Mucosa of descending colon (tissue), 3 donors: Measurements from ENCODE around the gene DICER1. TPM values are rescaled to one million over a fixed set of nuclear protein-coding genes. Genes with fewer than 3 reads are reported as not detected.
"Not testable (repeated sequence)": the region's sequence is repeated elsewhere in the genome, so short reads cannot be mapped to it uniquely, and the experiment has no call there.

Experiments used
- ATAC-seq: fragments of 200-7000 bp; cut with Tn5 transposase; one replicate; pipeline ENCODE4 v1.9.1; 2020; ENCODE audit warnings: mild to moderate bottlenecking, moderate library complexity
- DNase-seq, 3 donors: peaks; one replicate each; pipeline ENCODE4 v3.0.0-alpha.2; 2020
- H3K36me3 ChIP-seq: fragments of 200-600 bp; one replicate; pipeline ENCODE4 v1.8.0; 2021; ENCODE audit warnings: low read depth, mild to moderate bottlenecking
- H3K4me1 ChIP-seq: fragments of 200-600 bp; one replicate; pipeline ENCODE4 v1.8.0; 2021; ENCODE audit warnings: low read depth, mild to moderate bottlenecking
- H3K4me3 ChIP-seq: fragments of 200-600 bp; one replicate; pipeline ENCODE4 v1.8.0; 2021; ENCODE audit warnings: mild to moderate bottlenecking
- H3K9me3 ChIP-seq: fragments of 200-600 bp; one replicate; pipeline ENCODE4 v1.8.0; 2021; ENCODE audit warnings: mild to moderate bottlenecking
- intact Hi-C, 2 donors: fragments of 100-400 bp; cut with DNase I in 1 of 2; cut with micrococcal nuclease in 1 of 2; formaldehyde crosslinking; loops; one replicate each; pipeline versions ENCODE4 v1.11.0 to v1.11.1; 2022; cut with DNase I, micrococcal nuclease
- total RNA-seq, 3 donors: library from RNA; stranded (reverse); fragmentation: NEBNext Ultra II Directional in 2 of 3; extraction: Animal tissue kit (Norgen Biotek cat#: 25700) in 2 of 3; gene quantifications; one replicate each; pipeline versions ENCODE4 v1.2.1 to v1.2.4, GENCODE V29; 2021 to 2023
- TF ChIP-seq, protein P1 (sequence below): fragments of 200-600 bp; IDR thresholded peaks from one replicate; pipeline ENCODE4 v1.8.0; 2022; ENCODE audit warnings: antibody characterized with exemption, mild to moderate bottlenecking
- donor health status: DM: no; HTN: no; CAD: no; lungs with moderate emphysema.
- donor health status: DM: no; HTN: no; CAD: no.
- donor health status: DM: no; HTN: yes; CAD: no.

The DICER1 gene
- total RNA-seq, 3 donors from 2014 or later: 61.6 to 72.1 (median 65.9) TPM

DNA sequence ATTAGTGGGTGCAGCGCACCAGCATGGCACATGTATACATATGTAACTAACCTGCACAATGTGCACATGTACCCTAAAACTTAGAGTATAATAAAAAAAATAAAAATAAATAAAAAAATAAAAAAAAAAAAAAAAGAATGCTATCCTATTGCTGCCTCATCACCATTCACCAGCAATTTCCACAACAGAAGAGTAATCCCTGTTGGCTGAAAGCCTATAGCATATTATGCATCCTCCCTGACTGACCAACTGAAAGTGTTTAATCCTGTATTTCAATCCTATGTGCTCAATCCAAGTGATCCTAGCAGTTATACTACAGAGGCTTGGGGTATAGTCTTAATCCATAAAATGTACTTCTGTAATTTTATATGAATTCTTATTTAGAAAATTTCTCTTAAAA lies 18.5 kb downstream of the DICER1 start:
- no peak for ATAC-seq
- Histone ChIP-seq H3K9me3 (no peaks in the 10 kb centered on the region), H3K36me3 (no peaks in the 10 kb centered on the region), H3K4me3 (no peak overlapping the region), H3K4me1 (peaks cover 31% of the 10 kb centered on the region)
- intact Hi-C loops: no loop called here
- TF ChIP-seq, protein P1, sequence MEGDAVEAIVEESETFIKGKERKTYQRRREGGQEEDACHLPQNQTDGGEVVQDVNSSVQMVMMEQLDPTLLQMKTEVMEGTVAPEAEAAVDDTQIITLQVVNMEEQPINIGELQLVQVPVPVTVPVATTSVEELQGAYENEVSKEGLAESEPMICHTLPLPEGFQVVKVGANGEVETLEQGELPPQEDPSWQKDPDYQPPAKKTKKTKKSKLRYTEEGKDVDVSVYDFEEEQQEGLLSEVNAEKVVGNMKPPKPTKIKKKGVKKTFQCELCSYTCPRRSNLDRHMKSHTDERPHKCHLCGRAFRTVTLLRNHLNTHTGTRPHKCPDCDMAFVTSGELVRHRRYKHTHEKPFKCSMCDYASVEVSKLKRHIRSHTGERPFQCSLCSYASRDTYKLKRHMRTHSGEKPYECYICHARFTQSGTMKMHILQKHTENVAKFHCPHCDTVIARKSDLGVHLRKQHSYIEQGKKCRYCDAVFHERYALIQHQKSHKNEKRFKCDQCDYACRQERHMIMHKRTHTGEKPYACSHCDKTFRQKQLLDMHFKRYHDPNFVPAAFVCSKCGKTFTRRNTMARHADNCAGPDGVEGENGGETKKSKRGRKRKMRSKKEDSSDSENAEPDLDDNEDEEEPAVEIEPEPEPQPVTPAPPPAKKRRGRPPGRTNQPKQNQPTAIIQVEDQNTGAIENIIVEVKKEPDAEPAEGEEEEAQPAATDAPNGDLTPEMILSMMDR: no peak
- DNase-seq: no peak

DNA sequence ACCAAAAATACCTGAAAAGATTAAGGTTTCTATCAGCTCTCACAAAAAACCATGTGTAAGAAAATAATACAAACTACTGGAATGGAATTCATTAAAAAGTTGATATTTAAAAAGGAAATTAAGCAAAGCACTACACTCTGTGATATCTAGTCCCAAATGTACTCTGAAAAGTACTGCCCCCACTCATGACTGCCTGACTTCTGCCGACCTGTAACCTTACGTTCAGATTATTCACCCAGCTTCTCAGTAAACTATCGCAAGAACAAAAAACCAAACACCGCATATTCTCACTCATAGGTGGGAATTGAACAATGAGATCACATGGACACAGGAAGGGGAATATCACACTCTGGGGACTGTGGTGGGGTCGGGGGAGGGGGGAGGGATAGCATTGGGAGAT lies 18.9 kb downstream of the DICER1 start:
- H3K4me1 ChIP-seq: peaks cover 28% of the 10 kb centered on the region
- intact Hi-C loops: not testable (repeated sequence)

DNA sequence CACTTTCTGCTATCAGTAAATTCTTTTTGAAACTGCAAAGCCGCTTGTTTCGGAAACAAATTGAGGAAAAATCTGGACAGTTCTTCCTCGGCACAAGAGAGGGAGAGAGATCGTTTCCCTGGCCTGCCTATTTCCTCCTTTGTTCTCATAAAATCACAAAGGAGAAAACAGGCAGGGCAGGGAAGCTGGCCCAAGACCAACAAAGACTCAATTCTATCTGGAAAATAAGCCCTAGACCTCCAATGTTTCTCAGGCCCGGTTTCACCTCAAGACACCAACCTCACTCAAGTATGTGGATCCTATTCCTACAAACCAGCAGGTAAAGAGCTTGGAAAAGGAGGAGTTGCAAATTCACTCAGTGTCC lies 19.5 kb downstream of the DICER1 start:
- Histone ChIP-seq H3K4me1 (peaks cover 28% of the 10 kb centered on the region), H3K4me3 (no peak overlapping the region), H3K9me3 (no peaks in the 10 kb centered on the region), H3K36me3 (no peaks in the 10 kb centered on the region)
- intact Hi-C loops: no loop called here
- DNase-seq (peak in 1 of 3 donors; percentile 69), ATAC-seq (peak; percentile 82)
- TF ChIP-seq, protein P1: no peak

More for the DNA sequence above, 18.9 kb downstream of the DICER1 start:
- DNase-seq, H3K9me3 ChIP-seq, ATAC-seq, H3K36me3 ChIP-seq, H3K4me3 ChIP-seq: not testable (repeated sequence)

DNA sequence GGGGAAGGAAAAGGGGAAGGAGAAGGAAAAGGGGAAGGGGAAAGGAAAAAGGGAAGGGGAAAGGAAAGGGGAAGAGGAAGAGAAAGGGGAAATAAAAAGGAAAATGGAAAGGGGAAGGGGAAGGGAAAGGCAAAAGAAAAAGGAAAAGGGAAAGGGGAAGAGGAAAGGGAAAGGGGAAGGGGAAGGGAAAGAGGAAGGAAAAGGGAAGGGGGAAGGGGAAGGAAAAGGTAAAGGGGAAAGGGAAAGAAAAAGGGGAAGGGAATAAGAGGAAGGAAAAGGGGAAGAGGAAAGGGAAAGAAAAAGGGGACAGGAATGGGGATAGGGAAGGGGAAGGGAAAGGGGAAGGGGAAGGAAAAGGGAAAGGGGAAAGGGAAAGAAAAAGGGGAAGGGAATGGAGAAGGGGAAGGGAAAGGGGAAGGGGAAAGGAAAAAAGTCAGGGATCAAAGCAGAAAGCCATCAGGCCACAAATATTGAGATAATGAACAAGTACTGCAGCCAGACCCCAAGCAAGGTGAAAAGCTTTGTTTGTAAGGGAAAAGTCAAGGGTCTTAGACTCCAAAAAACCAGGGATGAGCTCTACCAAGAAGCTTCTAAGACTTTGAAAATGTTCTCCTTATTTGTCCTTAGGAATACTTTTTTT lies 20.0 kb downstream of the DICER1 start:
- TF ChIP-seq, protein P1: no peak
- ATAC-seq (no peak), DNase-seq (no peak)
- no peak overlapping the region for H3K4me3 ChIP-seq
- H3K36me3 ChIP-seq: no peaks in the 10 kb centered on the region
- intact Hi-C loops: no loop called here
- H3K4me1 ChIP-seq: peaks cover 28% of the 10 kb centered on the region
- H3K9me3 ChIP-seq: no peaks in the 10 kb centered on the region

DNA sequence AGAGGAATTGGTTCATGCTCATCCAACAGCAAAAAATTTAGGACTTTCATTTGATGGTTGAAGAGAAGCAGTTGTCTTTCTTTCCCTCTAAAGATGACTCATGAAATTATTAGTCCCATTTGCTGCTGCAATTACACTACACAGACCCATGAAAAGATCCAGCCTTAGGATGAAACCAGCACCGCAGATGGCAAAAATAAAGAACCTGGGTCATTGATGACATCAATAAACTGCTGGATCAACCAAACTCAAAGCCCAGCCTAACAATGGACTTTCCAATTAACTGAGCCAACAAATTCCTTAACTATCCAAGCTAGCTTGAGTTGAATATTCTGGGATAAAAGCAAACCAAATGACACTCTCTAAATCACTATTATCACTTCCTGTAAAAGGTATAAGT lies 20.7 kb downstream of the DICER1 start:
- peaks cover 28% of the 10 kb centered on the region for H3K4me1 ChIP-seq
- DNase-seq: no peak

DNA sequence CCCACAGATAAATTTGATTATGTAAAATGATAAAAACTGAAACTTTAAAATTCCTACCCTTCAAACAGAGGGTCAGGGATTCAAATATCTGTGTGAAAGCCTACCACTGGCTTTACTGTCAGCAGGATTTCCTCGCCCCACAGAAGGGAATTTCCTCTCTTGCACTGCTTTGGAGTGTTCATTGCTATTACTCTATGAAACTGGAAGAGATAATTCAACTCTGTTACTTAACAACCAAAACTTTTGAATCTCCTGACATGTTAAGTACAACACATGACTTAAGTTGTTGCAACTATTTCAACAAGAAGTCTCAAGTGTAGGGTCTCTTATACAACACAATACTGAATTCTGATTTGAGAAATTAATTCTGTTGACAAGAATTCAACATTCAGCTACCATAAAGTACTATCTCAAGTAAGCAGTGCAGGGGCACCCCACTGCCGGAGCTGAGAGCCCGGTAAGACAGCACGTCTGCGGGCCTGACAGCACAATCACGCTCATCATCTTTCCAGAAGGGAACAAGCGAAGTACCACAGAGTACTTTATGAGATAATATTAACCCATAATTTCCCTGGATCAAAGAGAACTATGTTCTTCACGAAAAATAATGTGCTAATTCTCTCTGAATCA lies 22.9 kb downstream of the DICER1 start:
- Histone ChIP-seq H3K4me3 (no peak overlapping the region), H3K4me1 (peaks cover 12% of the 10 kb centered on the region), H3K9me3 (no peaks in the 10 kb centered on the region), H3K36me3 (no peaks in the 10 kb centered on the region)
- ATAC-seq (peak; percentile 29), DNase-seq (no peak)
- TF ChIP-seq, protein P1: no peak
- intact Hi-C loops: no loop called here

More for the DNA sequence above, 20.7 kb downstream of the DICER1 start:
- ATAC-seq: no peak
- no peaks in the 10 kb centered on the region for H3K9me3 ChIP-seq
- no peak overlapping the region for H3K4me3 ChIP-seq
- H3K36me3 ChIP-seq: no peaks in the 10 kb centered on the region
- intact Hi-C loops: no loop called here
- TF ChIP-seq, protein P1: no peak
